NCI-H510A treated with DMSO at 0.1 percent for 48 hours (cell line): ENCODE data around the gene NES.

Source experiments
- DNase-seq: peaks from one replicate; lab custom pipeline; 2025; lab: John Stamatoyannopoulos, UW

Gene NES

DNA sequence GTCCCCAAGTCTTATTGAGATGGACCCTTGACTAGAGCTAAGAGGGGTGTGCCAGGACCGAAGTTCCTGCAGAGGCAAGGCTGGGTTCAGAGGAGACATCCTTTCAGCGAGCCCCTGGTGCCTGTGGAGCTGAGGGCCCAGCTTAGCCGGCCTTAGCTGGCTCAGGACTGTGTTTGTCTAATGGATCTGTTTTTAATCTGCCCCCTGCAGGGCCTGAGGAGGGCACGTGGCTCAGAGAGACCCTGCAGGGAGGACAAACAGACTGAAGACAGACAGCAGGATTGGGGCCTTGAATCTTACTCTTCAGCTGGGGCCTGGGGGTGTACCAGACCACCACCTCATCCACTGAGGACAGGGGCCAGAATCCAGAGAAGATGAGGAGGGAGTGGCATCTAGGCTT is 26.5 kb upstream of the NES start:
- no peak for DNase-seq

GRCh38 chr1:156703336-156703735 is 26.1 kb upstream of the NES start:
- no peak for DNase-seq

DNA sequence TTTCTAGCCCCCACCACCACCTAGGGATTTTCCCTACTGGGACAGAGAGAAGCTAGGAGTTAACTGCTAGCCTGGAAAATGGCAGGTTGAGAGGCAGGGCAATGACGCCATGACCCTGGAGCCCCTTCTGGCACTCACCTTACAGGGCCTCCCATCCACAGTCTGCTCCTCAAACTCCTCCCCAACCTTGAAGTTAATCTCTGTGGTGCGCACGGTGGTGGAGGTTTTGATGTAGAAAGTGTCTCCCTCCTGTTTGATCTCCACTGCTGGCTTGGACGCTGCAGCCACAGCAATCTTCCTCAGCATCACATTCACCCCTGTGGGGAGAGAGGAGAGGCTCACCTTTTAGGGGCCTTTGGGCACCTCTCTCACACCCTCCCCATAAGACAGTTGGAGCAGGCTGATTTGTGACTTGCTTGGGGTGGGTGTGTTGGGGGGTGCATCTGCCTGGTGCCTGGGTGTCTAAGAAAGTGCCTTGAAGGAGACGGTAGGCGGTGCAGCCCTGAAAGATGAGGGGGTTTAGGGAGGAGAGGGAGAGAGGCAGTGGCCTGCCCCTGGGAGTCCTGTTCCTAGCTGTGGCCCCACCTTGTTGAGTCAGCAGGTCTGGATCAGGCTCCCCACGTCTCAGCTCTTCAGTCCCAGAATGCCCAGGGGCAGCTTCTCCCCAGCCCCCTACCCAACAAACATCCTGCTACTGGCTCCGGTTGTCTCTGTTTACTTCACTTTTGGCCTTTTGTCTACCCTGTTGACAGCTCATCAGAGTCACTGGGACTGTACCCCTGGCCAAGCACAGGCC is 23.7 kb upstream of the NES start:
- DNase-seq: no peak

DNA sequence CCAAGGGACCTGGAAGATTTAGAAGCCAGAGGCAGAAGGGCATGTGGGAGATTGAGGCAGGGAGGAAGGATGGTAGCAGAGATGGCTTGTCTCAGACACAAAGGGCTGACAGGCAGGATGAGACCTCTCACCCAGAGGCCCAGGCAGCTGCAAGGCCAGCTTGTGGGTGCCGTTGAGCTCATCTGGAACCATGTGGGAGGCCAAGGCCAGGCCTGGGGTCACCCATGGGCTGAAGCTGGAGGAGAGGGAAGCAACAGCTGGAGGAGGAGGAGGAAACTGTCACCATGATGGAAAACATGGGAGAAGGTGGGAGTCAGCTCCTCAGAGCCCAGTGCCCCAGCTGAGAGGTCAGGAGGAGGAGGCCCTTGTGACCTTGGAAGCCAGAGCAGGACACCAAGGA is 21.8 kb upstream of the NES start:
- DNase-seq: no peak

- peak; percentile 87 for DNase-seq
Observed at GRCh38 chr1:156697481-156697880, 20.3 kb upstream of the NES start.

GRCh38 chr1:156696755-156697154 is 19.5 kb upstream of the NES start:
- DNase-seq: no peak

DNA sequence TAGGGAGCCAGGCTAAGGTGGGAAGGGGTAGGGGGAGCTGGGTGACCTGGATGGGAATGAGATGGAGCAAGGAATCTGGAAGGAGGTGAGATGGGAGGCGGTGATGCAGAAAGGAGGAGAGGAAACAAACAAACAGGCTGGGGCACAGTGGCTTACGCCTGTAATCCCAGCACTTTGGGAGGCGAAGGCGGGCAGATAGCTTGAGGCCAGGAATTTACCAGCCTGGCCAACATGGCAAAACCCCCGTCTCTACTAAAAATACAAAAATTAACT is 17.4 kb upstream of the NES start:
- DNase-seq: no peak

DNA sequence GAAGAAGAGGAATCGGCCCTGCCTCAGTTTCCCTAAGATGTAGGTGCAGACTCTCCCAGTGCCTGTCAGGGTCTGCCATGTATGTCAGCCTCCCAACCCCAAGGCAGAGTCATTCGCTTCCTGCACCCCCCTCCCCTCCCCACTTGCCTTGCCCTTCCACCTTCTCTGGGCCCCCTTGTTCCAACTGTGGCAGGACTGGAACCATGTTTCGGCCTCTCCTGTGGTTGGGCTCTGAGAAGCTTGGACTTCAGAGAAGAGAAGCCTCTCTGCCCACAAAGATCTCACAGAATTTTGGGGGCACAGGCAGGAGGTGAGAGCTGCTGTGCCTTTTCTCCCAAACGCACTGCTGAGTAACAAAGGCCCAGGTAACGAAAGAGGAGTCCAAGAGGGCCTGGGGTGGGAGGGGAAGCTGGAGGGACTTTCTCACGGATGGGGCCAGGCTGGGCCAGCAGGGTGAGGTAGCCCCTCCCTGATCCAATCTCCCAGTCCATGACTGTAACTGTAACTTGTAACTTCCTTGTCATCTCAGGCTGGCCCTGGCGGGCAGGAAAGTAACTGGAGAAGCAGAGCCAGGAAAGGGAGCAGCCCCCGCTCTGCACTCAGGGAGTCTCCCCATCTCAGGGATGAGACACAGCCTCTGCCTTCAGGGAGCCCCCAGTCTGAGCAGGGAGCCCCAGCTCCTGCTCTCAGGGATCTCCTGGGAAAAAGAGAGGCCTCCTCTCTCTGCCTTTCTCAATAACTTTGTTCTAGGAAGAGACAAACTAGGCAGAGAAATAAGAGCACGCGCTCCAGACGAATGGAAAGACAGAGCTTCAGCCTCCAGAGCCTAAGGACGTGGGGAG is 16.9 kb upstream of the NES start:
- peak; percentile 64 for DNase-seq

DNA sequence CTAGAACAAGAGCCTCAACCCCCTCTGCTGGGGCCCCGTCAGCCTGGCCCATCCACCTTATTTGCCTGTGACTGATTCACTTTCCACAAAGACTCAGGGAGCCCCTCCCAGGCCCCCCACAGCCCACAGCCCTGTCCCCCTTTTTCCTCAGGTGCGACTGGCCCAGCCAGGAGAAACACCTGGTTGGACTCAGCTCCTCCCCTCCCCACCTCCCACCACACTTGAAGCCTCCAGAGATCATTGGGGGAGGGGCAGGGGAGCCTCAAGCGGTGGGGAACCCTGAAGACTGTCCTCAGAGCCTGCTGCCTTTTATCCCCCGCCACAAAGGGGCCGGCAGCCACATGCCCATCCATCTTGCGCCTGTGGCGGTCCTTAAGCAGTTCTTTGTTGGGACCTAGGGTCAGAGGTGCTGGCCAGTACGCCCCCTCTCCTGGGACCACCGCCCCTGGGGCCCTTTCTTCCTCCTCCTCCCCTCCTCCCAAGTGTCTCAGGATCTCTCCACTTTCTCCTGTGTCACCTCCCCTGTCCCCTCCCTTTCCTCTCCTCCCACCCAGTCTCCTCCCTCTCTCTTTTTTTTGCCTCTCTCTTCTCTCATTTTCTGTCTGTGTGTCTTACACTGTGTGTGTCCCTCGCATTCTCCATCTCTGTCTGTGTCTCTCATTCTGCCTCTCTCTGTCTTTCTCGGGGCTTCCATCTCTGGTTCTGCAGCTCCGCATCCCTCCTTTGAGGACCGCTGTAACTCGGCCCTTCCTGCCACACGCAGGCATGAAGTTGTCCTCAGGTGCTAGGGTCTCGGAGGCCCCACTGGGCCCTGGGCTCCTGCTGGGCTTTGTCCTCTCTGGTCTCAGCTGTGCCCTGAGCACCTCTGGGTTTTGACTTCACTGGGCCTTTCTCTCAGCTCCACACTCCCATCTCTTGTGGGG is 16.0 kb upstream of the NES start:
- peak; percentile 83 for DNase-seq

DNA sequence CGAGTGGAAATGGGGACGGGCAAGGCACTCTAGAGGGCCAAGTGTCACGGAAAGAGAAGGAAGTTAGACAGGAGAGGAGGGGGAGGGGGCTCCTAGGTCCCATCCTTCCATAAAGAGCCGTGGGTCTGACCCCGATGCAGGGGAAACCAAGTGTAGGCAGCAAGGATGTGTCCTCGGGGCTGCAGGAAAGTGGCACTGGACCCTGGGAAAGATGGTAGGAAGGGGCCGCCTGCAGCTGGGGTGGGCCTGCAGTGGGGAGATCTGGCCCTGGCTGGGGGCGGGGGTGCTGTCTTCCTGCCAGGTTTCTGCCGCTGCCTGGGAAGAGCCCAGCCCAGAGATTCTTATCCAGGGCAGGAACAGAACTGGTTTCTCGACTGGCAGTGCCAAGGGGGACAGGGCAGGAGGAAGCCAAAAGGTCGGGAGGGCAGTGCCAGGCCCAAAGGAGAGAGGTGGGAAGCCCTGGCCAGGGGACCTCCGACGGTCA is 15.3 kb upstream of the NES start:
- no peak for DNase-seq

- DNase-seq: no peak
Observed at GRCh38 chr1:156691665-156692440, 14.6 kb upstream of the NES start.

- DNase-seq: no peak
Observed at GRCh38 chr1:156691191-156691590, 14.0 kb upstream of the NES start.

DNA sequence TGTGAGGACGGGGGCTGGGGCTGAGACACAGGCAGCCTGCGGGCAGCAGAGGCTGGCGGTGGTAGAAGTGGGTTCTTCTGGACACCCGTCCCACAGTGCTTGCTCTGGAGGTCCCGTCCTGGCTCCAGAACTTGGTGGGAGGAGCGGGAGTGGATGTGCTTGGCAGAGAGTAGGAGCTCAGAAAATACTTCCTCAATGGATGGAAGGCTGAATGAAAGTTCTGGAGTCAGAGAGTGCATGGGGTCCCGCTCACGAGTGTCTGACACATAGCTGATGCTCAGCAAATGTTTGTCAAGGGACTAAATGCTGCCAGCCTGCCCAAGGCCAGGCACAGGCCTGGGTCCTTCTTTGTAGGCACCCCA is 13.4 kb upstream of the NES start:
- no peak for DNase-seq

DNA sequence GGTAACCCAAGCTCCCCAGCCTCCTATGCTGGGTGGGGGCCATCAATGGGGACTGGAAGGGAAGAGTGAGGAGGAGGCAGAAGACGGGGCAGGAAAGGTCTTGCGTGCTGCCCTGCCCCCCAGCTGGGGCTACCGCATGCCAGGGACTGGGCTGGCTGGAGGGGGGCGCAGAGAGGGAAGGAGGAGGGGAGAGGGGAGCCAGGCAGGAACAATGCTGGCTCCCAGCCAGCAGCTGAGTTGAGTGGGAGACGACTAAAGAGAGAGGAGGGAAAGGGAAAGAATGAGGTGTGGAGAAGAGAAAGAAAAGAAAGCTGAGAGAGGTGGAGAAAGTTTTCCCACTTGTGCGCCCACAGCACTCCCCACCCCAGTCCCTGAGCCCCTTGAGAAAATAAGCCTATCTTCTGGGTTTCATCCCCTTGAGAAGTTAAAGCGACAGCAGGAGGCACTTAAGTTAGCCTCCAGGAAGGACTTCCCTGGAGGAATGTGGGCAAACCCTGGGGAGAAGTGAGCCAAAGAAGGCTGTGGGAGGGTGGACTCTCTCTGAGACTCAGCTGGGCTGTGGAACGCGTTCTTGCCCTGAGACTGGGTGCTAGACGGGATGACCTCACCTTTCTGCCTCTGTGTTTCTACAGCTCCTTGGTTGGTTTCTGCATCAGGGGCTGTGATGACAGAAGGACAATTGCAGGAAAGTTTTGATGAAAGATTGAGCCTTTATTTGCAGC is 12.9 kb upstream of the NES start:
- no peak for DNase-seq

GRCh38 chr1:156689035-156689952 is 12.1 kb upstream of the NES start:
- peak; percentile 85 for DNase-seq

- no peak for DNase-seq
Observed at GRCh38 chr1:156684227-156684782, 7.1 kb upstream of the NES start.

DNA sequence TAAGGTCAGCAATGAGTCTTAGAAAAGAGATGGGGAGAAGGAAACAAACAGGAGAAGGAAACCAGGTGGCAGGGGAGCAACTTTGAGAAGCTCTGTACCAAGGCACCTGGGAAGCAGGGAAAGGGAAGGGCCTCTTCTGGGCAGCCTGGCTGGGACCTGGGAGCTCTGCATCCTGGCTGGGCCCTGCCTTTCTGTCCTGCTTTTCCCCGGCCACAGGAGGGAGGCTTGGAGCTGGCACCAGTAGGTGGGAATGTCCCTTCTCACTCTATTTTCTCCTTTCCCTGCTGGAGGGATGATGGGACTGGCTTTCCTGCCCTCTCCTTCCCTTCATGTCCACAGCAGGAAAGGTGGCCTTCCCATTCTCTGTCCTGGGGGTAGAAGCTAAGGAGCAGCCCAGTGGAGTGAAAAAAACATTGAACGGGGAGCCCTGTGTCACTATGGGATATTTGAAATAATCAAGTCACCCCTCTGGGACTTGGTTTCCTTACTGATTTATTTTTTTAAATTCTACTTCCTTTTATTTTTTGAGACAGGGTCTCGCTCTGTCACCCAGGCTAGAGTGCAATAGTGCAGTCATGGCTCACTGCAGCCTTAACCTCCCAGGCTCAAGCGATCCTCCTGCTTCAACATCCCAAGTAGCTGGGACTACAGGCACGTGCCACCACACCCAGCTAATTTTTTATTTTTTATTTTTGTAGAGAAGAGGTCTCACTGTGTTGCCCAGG is 5.1 kb upstream of the NES start:
- DNase-seq: no peak

DNA sequence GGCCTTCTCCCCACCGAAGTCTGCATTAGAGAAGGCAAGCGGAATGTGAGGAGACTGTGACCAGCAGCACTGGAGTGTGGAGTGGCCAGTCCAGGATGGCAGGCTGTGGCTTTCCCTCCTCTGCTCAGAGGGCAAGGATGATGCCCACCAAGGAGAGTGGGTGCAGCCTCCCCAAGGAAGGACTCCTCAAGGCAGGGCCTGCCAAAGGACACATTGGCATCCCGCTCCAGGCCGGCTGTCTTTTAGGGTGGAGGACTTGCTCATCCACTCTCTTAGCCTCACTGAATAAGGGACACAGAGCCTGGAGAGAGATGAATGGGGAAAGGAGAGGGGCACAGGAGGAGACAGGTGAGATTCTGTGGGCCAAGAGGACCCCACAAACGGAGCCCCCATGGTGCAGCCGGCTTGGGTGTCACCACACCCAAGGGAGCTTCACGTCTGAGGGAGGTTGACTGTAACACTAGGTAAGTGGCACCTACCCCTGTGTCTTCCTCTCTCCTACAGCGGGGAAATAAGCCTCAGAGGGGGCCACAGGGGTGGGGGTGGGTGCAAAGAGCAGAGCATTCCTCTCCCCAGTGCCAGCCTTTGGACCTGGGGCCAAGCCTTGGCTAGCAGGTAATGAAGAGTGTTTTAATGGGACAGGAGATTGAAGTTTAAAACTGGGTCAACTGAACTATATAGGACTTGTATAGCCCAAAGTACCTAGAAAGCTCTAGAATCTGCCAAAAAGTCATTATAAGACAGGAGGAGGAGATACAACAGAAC is 4.2 kb upstream of the NES start:
- DNase-seq: no peak
